NOMO-1 (cell line): ENCODE measurements around the gene TULP4.
A peak's percentile ranks its signal among the peaks of the same experiment; 100 is the strongest.
"Not testable (repeated sequence)": the region's sequence is repeated elsewhere in the genome, so short reads cannot be mapped to it uniquely, and the experiment has no call there.

Experiments used
- DNase-seq, 2 experiments: peaks; one replicate each; lab custom pipeline; 2025; ENCODE audit not compliant: unreplicated experiment in 2 of 2; lab: John Stamatoyannopoulos, UW

TULP4 gene

GRCh38 chr6:158552796-158553138, 240.5 kb downstream of the TULP4 start:
- DNase-seq: no peak

- no peak for DNase-seq
These were observed 242.5 kb downstream of the TULP4 start for GRCh38 chr6:158554611-158555361.

GRCh38 chr6:158556113-158556512, 243.8 kb downstream of the TULP4 start:
- DNase-seq: no peak

- DNase-seq: not testable (repeated sequence)
These were observed 244.8 kb downstream of the TULP4 start for GRCh38 chr6:158557110-158557509.

GRCh38 chr6:158557927-158558326, 245.7 kb downstream of the TULP4 start:
- no peak for DNase-seq

GRCh38 chr6:158558415-158559306, 246.4 kb downstream of the TULP4 start:
- DNase-seq: no peak

- DNase-seq: peak in 1 of 2 experiments; percentile 33
These were observed 247.2 kb downstream of the TULP4 start for GRCh38 chr6:158559338-158559894.

GRCh38 chr6:158559895-158560835, 247.9 kb downstream of the TULP4 start, which contains the start of gene TMEM181:
Gene TMEM181 (plus strand): TSS chr6:158560091. CDS start chr6:158560225, 134 bp downstream.
- peak; percentile 82 to 84 for DNase-seq

GRCh38 chr6:158560836-158561320, 248.6 kb downstream of the TULP4 start:
- DNase-seq: peak in 1 of 2 experiments; percentile 18
